Fibroblast of mammary gland (primary cell): ENCODE results near the gene MYADM.
"Not testable (repeated sequence)": the region's sequence is repeated elsewhere in the genome, so short reads cannot be mapped to it uniquely, and the experiment has no call there.

Experiments
- DNase-seq: peaks from one replicate; pipeline ENCODE4 v3.0.0-alpha.2; 2010; ENCODE audit warnings: low read depth
- H3K4me3 ChIP-seq: 2 replicates; pipeline ENCODE4 v1.5.1; 2011; ENCODE audit warnings: low read depth, mild to moderate bottlenecking, low read length, moderate library complexity; ENCODE audit not compliant: control insufficient read depth
- CTCF ChIP-seq: conservative IDR thresholded peaks from 2 replicates; pipeline ENCODE4 v1.5.1; 2011; ENCODE audit warnings: low read depth, low read length, inconsistent platforms; ENCODE audit not compliant: control insufficient read depth, insufficient read depth

The MYADM gene

GRCh38 chr19:53828531-53828930 is 39.2 kb upstream of the MYADM start:
- no peak for TF ChIP-seq CTCF
- H3K4me3 ChIP-seq: no peak overlapping the region
- no peak for DNase-seq

- H3K4me3 ChIP-seq, DNase-seq: not testable (repeated sequence)
These were observed 34.8 kb upstream of the MYADM start for GRCh38 chr19:53832861-53833260.

GRCh38 chr19:53838446-53838845 is 29.2 kb upstream of the MYADM start:
- H3K4me3 ChIP-seq, DNase-seq: not testable (repeated sequence)

- DNase-seq: not testable (repeated sequence)
These were observed 27.4 kb upstream of the MYADM start for GRCh38 chr19:53840241-53840640.

GRCh38 chr19:53840914-53841313 is 26.8 kb upstream of the MYADM start:
- H3K4me3 ChIP-seq: not testable (repeated sequence)
- peak; percentile 95 for DNase-seq

More at GRCh38 chr19:53840241-53840640, 27.4 kb upstream of the MYADM start:
- not testable (repeated sequence) for H3K4me3 ChIP-seq

GRCh38 chr19:53844849-53845246 is 22.8 kb upstream of the MYADM start:
- TF ChIP-seq CTCF: no peak
- DNase-seq: no peak
- H3K4me3 ChIP-seq: no peak overlapping the region

GRCh38 chr19:53847555-53847954 is 20.1 kb upstream of the MYADM start:
- no peak for DNase-seq
- TF ChIP-seq CTCF: no peak
- H3K4me3 ChIP-seq: no peak overlapping the region

GRCh38 chr19:53849237-53849676 is 18.4 kb upstream of the MYADM start:
- no peak for TF ChIP-seq CTCF
- H3K4me3 ChIP-seq: peak overlapping the region; percentile 30
- peak; percentile 94 for DNase-seq

- no peak overlapping the region for H3K4me3 ChIP-seq
- no peak for DNase-seq
- TF ChIP-seq CTCF: no peak
These were observed 14.0 kb upstream of the MYADM start for GRCh38 chr19:53853707-53854106.
